ENCODE measurements around the gene SH3PXD2A. TPM values are rescaled to one million over a fixed set of nuclear protein-coding genes. Genes with fewer than 3 reads are reported as not detected.

Gene SH3PXD2A
- total and polyA plus RNA-seq, 2 donors (not counting 1 experiment from before 2014, with no cell fraction given) = 3.2 to 33.5 TPM

DNA sequence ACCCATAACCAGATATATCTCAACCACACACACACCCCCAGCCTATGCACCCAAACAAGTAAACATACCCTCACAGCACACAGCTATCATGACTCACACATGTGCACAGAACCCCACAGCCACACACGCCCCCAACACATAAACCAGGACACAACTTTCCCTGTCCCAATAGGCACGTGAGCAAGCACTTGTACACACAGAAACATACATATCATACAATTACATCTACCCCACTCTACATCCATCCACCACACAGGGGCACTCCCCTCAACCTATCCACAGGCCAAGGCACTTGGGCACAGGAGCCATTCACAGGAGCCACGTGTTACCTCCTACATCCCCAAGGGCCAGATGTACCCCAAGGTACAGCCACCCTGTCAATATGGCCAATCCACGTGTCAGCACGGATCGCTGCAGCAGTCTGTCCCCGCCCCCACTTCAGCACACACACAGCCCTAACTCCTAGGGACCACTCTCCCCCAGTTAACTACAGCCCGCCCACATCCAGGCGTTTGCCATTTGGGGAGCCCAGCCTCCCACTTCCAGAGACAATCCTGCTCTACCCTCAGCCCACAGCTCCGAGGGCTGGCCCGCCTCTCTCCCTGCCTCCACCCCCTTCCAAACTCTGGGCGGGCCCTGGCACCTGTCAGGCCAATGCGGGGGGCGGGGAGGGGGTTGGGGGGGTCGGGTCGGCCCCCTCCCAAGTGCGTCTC is 163.5 kb downstream of the SH3PXD2A start:
- Histone ChIP-seq H3K4me2 (replicated peaks; ENCODE audit: low read depth, low read length, poor library complexity, severe bottlenecking) (peak overlapping the region; percentile 98), H3K4me1 (ENCODE audit: control insufficient read depth in 2 of 2, insufficient read depth in 2 of 2, low read length in 2 of 2) (peaks cover 31 to 50% of the 10 kb centered on the region in 2 donors), H3K27me3 (replicated peaks in 1 of 4; ENCODE audit: control extremely low read depth in 1 of 4, control insufficient read depth in 3 of 4, insufficient read depth in 4 of 4, low read length in 3 of 4) (peaks cover 0 to 3% (median 1%) of the 10 kb centered on the region in 4 experiments), H3K9me3 (ENCODE audit: control extremely low read depth in 1 of 3, control insufficient read depth in 2 of 3, insufficient read depth in 1 of 3, low read length in 2 of 3) (no peaks in the 10 kb centered on the region), H2AFZ (ENCODE audit: insufficient read depth, low read depth, low read length, poor library complexity, severe bottlenecking) (peak overlapping the region; percentile 52), H3K36me3 (replicated peaks in 1 of 2; ENCODE audit: control extremely low read depth in 1 of 2, control insufficient read depth in 1 of 2, extremely low read depth in 1 of 2, insufficient read depth in 2 of 2, low read length in 1 of 2) (no peaks in the 10 kb centered on the region), H3K9ac (ENCODE audit: low read length) (peak overlapping the region; percentile 80), H3K27ac (ENCODE audit: low read length in 2 of 2) (peak overlapping the region in 1 of 2 donors; percentile 26), H3K4me3 (ENCODE audit: control extremely low read depth in 1 of 5, extremely low read depth in 1 of 5, insufficient read depth in 1 of 5, low read depth in 2 of 5, low read length in 4 of 5) (peak overlapping the region in 4 of 5 experiments; percentile 68 to 82 (median 74)), H4K20me1 (ENCODE audit: control insufficient read depth, insufficient read depth, low read length, poor library complexity, severe bottlenecking) (no peaks in the 10 kb centered on the region), H3K79me2 (ENCODE audit: control insufficient read depth, insufficient read depth, low read length) (no peaks in the 10 kb centered on the region)
- intact Hi-C loops (cut with micrococcal nuclease) = loop anchor here (1.0 kb wide), 3 partner anchors 14 to 430 kb away; partner anchors contain the start of gene SFR1
- peak; percentile 68 for DNase-seq
- peaks cover 55% of the 10 kb centered on the region for H3K4me1 Mint-ChIP-seq
- ATAC-seq (ENCODE audit: low read depth) = peak; percentile 34
- H3K27me3 Mint-ChIP-seq = no peaks in the 10 kb centered on the region
- no peak for TF ChIP-seq EZH2 (IDR thresholded peaks at IDR 0.05; ENCODE audit: borderline replicate concordance, insufficient read depth, low read depth, low read length, poor library complexity, severe bottlenecking)
- TF ChIP-seq, protein P1, sequence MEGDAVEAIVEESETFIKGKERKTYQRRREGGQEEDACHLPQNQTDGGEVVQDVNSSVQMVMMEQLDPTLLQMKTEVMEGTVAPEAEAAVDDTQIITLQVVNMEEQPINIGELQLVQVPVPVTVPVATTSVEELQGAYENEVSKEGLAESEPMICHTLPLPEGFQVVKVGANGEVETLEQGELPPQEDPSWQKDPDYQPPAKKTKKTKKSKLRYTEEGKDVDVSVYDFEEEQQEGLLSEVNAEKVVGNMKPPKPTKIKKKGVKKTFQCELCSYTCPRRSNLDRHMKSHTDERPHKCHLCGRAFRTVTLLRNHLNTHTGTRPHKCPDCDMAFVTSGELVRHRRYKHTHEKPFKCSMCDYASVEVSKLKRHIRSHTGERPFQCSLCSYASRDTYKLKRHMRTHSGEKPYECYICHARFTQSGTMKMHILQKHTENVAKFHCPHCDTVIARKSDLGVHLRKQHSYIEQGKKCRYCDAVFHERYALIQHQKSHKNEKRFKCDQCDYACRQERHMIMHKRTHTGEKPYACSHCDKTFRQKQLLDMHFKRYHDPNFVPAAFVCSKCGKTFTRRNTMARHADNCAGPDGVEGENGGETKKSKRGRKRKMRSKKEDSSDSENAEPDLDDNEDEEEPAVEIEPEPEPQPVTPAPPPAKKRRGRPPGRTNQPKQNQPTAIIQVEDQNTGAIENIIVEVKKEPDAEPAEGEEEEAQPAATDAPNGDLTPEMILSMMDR (IDR thresholded peaks at IDR 0.05) = no peak
- WGBS (ENCODE audit: insufficient coverage) = 44% methylated on average over 10 of the region's 17 CpGs
- ChIA-PET POLR2A (interaction anchor here (0.6 kb wide), 1 partner anchor 108 kb away, joined by 3 read pairs; no protein-coding TSS in a partner anchor), CTCF (interaction anchor here (1.2 to 4.0 kb wide), 3 partner anchors 9 to 88 kb away, joined by 3 to 16 read pairs (median 4); no protein-coding TSS in a partner anchor)
- peak overlapping the region; percentile 94 for H3K4me3 Mint-ChIP-seq
- no peaks in the 10 kb centered on the region for H3K9me3 Mint-ChIP-seq (ENCODE audit: insufficient read depth)
- H3K27ac Mint-ChIP-seq = peak overlapping the region; percentile 88

DNA sequence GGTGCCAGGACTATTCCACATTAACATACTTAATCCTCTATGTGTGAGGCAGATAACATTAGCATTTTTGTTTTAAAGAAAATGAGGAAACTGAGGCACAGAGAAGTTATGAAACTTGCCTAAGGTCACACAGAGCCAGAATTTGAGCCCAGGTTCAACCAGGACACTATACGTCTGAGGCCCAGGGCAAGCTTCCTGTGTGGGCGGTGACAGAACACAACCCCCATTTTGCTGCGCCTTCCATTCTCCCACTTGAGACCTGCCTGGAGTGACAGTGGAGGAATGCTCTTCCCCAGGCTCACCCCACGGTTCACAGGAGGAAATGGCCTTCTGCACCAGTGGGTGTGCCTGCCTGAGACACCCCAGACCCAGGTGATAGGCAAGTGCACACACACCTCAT is 164.1 kb downstream of the SH3PXD2A start:
- intact Hi-C loops (cut with micrococcal nuclease) = no loop called here
- peak overlapping the region; percentile 98 for H3K4me2 ChIP-seq (replicated peaks; ENCODE audit: low read depth, low read length, poor library complexity, severe bottlenecking)
- no peaks in the 10 kb centered on the region for H4K20me1 ChIP-seq (ENCODE audit: control insufficient read depth, insufficient read depth, low read length, poor library complexity, severe bottlenecking)
- ATAC-seq (ENCODE audit: low read depth) = no peak
- POLR2A ChIA-PET = no interaction called here
- CTCF ChIA-PET = interaction anchor here (1.2 to 4.0 kb wide), 5 partner anchors 8 to 87 kb away, joined by 3 to 16 read pairs (median 8); no protein-coding TSS in a partner anchor
- H3K9me3 Mint-ChIP-seq (ENCODE audit: insufficient read depth) = no peaks in the 10 kb centered on the region
- H3K4me1 ChIP-seq (ENCODE audit: control insufficient read depth in 2 of 2, insufficient read depth in 2 of 2, low read length in 2 of 2) = peaks cover 28 to 46% of the 10 kb centered on the region in 2 donors
- peak overlapping the region in 1 of 5 experiments; percentile 68 for H3K4me3 ChIP-seq (ENCODE audit: control extremely low read depth in 1 of 5, extremely low read depth in 1 of 5, insufficient read depth in 1 of 5, low read depth in 2 of 5, low read length in 4 of 5)
- no peak for TF ChIP-seq EZH2 (IDR thresholded peaks at IDR 0.05; ENCODE audit: borderline replicate concordance, insufficient read depth, low read depth, low read length, poor library complexity, severe bottlenecking)
- TF ChIP-seq, protein P1 (IDR thresholded peaks at IDR 0.05) = no peak
- no peak overlapping the region for H3K9ac ChIP-seq (ENCODE audit: low read length)
- H3K4me1 Mint-ChIP-seq = peaks cover 52% of the 10 kb centered on the region
- H3K9me3 ChIP-seq (ENCODE audit: control extremely low read depth in 1 of 3, control insufficient read depth in 2 of 3, insufficient read depth in 1 of 3, low read length in 2 of 3) = no peaks in the 10 kb centered on the region
- H3K27ac Mint-ChIP-seq = peak overlapping the region; percentile 88
- H3K27me3 ChIP-seq (replicated peaks in 1 of 4; ENCODE audit: control extremely low read depth in 1 of 4, control insufficient read depth in 3 of 4, insufficient read depth in 4 of 4, low read length in 3 of 4) = peaks cover 0 to 3% (median 1%) of the 10 kb centered on the region in 4 experiments
- no peaks in the 10 kb centered on the region for H3K36me3 ChIP-seq (replicated peaks in 1 of 2; ENCODE audit: control extremely low read depth in 1 of 2, control insufficient read depth in 1 of 2, extremely low read depth in 1 of 2, insufficient read depth in 2 of 2, low read length in 1 of 2)
- no peaks in the 10 kb centered on the region for H3K27me3 Mint-ChIP-seq
- WGBS (ENCODE audit: insufficient coverage) = 77% methylated on average over 3 of the region's 4 CpGs
- no peaks in the 10 kb centered on the region for H3K79me2 ChIP-seq (ENCODE audit: control insufficient read depth, insufficient read depth, low read length)
- H3K27ac ChIP-seq (ENCODE audit: low read length in 2 of 2) = no peak overlapping the region
- DNase-seq = peak; percentile 31
- H2AFZ ChIP-seq (ENCODE audit: insufficient read depth, low read depth, low read length, poor library complexity, severe bottlenecking) = no peak overlapping the region
- H3K4me3 Mint-ChIP-seq = peak overlapping the region; percentile 94
